PC-9 (cell line): ENCODE data around the gene TWSG1. TPM values are rescaled to one million over a fixed set of nuclear protein-coding genes. Genes with fewer than 3 reads are reported as not detected.
"Not testable (repeated sequence)": the region's sequence is repeated elsewhere in the genome, so short reads cannot be mapped to it uniquely, and the experiment has no call there.

ENCODE experiments used
- BruUV-seq: library from RNA; stranded (reverse); fragments of 400-500 nt; replicated peaks from 2 replicates; lab custom pipeline; 2021; lab: Mats Ljungman, UMichigan
- CTCF ChIA-PET: fragments of 300-600 bp; sonication (Branson Sonifier 250); formaldehyde crosslinking; loops from one replicate; lab custom pipeline; 2022; ENCODE audit warnings: antibody characterized with exemption; lab: Charles Lee
- POLR2A ChIA-PET: fragments of 300-600 bp; sonication (Branson Sonifier 250); formaldehyde crosslinking; loops from one replicate; lab custom pipeline; 2022; ENCODE audit warnings: antibody characterized with exemption; ENCODE audit not compliant: unreplicated experiment; lab: Charles Lee
- DNase-seq, 2 experiments: peaks; one replicate each; pipeline versions ENCODE4 v3.0.0 to v3.0.0-alpha.2; 2015 to 2022; ENCODE audit warnings: mixed read lengths in 1 of 2
- H2AFZ ChIP-seq: fragments of 200-600 bp; sonication (generic); 2 replicates; pipeline ENCODE4 v1.8.1; 2017; ENCODE audit warnings: antibody characterized with exemption
- H3F3A ChIP-seq: fragments of 200-600 bp; sonication (generic); 2 replicates; pipeline ENCODE4 v1.8.1; 2017; ENCODE audit warnings: antibody characterized with exemption, mild to moderate bottlenecking, low read depth; ENCODE audit not compliant: insufficient read depth
- H3K27ac ChIP-seq: fragments of 200-600 bp; sonication (generic); 2 replicates; pipeline ENCODE4 v1.6.1; 2016; ENCODE audit warnings: mixed run types
- H3K27me3 ChIP-seq: fragments of 200-600 bp; sonication (generic); 2 replicates; pipeline ENCODE4 v1.6.1; 2016; ENCODE audit warnings: low read depth, mixed run types; ENCODE audit not compliant: insufficient read depth
- H3K36me3 ChIP-seq: fragments of 200-600 bp; sonication (generic); 2 replicates; pipeline ENCODE4 v1.6.1; 2016; ENCODE audit warnings: low read depth, mixed run types
- H3K4me1 ChIP-seq: fragments of 200-600 bp; sonication (generic); replicated peaks from 2 replicates; pipeline ENCODE4 v1.6.1; 2016; ENCODE audit warnings: mixed run types; ENCODE audit not compliant: insufficient read depth
- H3K4me2 ChIP-seq: fragments of 200-600 bp; sonication (generic); 2 replicates; pipeline ENCODE4 v1.6.1; 2017; ENCODE audit warnings: mixed run types
- H3K4me3 ChIP-seq: fragments of 200-600 bp; sonication (generic); 2 replicates; pipeline ENCODE4 v1.6.1; 2016; ENCODE audit warnings: mixed run types
- H3K79me2 ChIP-seq: fragments of 200-600 bp; sonication (generic); 2 replicates; pipeline ENCODE4 v1.6.1; 2017; ENCODE audit warnings: low read depth, mixed run types
- H3K9me2 ChIP-seq: fragments of 200-600 bp; sonication (generic); 2 replicates; pipeline ENCODE4 v1.8.1; 2017; ENCODE audit warnings: mild to moderate bottlenecking; ENCODE audit not compliant: insufficient read depth
- H3K9me3 ChIP-seq: fragments of 200-600 bp; sonication (generic); 2 replicates; pipeline ENCODE4 v1.8.1; 2016; ENCODE audit warnings: low read depth; ENCODE audit not compliant: insufficient read depth
- H4K20me1 ChIP-seq: fragments of 200-600 bp; sonication (generic); 2 replicates; pipeline ENCODE4 v1.8.1; 2017; ENCODE audit not compliant: insufficient read depth
- CTCF ChIP-seq: fragments of 200-600 bp; sonication (generic); conservative IDR thresholded peaks from 2 replicates; pipeline ENCODE4 v1.6.1; 2017; ENCODE audit warnings: mixed run types, antibody characterized with exemption, mild to moderate bottlenecking, moderate library complexity
- EZH2 ChIP-seq: fragments of 200-600 bp; sonication (generic); IDR thresholded peaks from 2 replicates; pipeline ENCODE4 v1.8.0; 2017; ENCODE audit warnings: antibody characterized with exemption, low read depth
- intact Hi-C: fragments of 100-400 bp; cut with micrococcal nuclease; formaldehyde crosslinking; loops from one replicate; pipeline ENCODE4 v1.10.0; 2022; ENCODE audit not compliant: unreplicated experiment
- total RNA-seq: library from RNA; stranded (reverse); gene quantifications from 2 replicates; pipeline ENCODE4 v1.2.3, GENCODE V29; 2021

Gene TWSG1
- total RNA-seq, 1 experiment from 2014 or later: 52.1 TPM

DNA sequence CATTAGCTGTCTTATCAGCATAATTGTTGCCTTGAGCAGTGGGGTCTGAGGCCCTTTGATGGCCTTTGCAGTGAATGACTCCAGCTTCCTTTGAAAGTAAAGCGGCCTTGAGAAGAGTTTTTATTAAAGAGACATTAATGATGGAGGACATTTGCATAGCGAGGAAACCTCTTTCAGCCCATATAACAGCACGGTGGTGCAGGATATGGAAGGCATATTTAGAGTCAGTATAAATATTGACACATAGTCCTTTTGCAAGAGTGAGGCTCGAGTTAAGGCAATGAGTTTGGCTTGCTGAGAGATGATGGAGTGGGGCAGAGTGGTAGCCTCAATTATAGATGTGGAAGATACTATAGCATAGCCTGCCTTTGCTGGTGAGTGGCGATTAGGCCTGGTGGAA is 89.7 kb downstream of the TWSG1 start:
- H3K27ac ChIP-seq, H3K9me3 ChIP-seq, DNase-seq, H3K36me3 ChIP-seq, H4K20me1 ChIP-seq, CTCF ChIA-PET, H2AFZ ChIP-seq, H3K79me2 ChIP-seq, H3K27me3 ChIP-seq, H3K4me2 ChIP-seq, intact Hi-C loops, POLR2A ChIA-PET, BruUV-seq, H3K9me2 ChIP-seq, H3K4me3 ChIP-seq: not testable (repeated sequence)
- Histone ChIP-seq H3K4me1 (peaks cover 17% of the 10 kb centered on the region), H3F3A (peaks cover 11% of the 10 kb centered on the region; the same call in 1 of the 2 replicates)

DNA sequence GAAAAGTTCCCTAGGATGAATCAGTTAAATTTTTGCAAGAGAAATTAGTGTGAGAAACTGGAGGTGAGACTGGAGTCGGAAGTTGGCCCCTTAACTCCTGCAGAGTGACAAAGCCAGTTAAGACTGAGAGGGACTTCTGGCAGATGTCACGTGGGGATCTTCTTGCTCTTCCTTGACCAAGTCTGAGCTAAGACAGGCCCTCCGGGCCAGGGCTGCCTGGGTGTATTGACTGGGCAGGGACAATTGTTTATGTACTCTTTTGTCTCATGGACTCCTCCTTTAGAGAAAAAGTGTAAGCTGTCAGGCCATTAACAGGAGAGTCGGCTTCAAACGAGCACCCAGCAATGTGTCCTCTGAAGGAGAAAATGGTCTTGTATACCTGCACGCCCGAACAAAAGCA is 92.2 kb downstream of the TWSG1 start:
- no TSS peak for BruUV-seq
- Histone ChIP-seq H2AFZ (no peak overlapping the region), H3K9me3 (peaks cover 9% of the 10 kb centered on the region; the same call in 1 of the 2 replicates), H3K36me3 (no peaks in the 10 kb centered on the region), H3K27me3 (no peaks in the 10 kb centered on the region), H3K4me3 (no peak overlapping the region), H3K27ac (no peak overlapping the region), H3F3A (peaks cover 11% of the 10 kb centered on the region; the same call in 1 of the 2 replicates), H3K79me2 (no peaks in the 10 kb centered on the region), H3K9me2 (no peaks in the 10 kb centered on the region), H3K4me1 (peaks cover 17% of the 10 kb centered on the region), H4K20me1 (no peaks in the 10 kb centered on the region), H3K4me2 (no peak overlapping the region)
- intact Hi-C loops: no loop called here
- no peak for DNase-seq
- CTCF ChIA-PET: no interaction called here
- TF ChIP-seq EZH2: no peak
- TF ChIP-seq CTCF: no peak
- POLR2A ChIA-PET: interaction anchor here (0.7 kb wide), 1 partner anchor 8 kb away, joined by 5 read pairs; no protein-coding TSS in a partner anchor

DNA sequence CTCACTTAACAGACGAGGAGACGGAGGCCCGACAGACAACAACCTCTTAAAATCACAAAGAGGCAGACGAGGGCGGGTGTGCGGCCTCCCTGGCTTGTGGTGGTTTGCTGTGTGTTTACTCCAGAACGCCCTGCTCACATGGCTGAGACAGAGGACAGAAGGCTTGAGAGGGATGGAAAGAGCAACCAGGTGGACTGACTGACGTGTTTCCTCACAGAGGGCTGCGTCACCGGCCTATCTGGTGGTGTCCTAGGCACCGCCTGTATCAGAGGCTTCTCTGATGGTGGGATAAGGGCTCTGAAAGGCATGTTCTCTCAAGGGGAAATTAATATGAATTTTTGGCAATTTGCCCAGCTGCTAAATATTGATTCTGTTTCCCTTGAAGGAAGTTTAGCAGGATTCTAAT is 93.7 kb downstream of the TWSG1 start:
- intact Hi-C loops: no loop called here
- Histone ChIP-seq H3K9me2 (no peaks in the 10 kb centered on the region), H3K27ac (no peak overlapping the region), H3K4me3 (no peak overlapping the region), H3K4me2 (no peak overlapping the region), H3K27me3 (no peaks in the 10 kb centered on the region), H3K9me3 (peaks cover 7% of the 10 kb centered on the region; the same call in 1 of the 2 replicates), H2AFZ (no peak overlapping the region), H3F3A (peaks cover 4% of the 10 kb centered on the region; the same call in 1 of the 2 replicates), H4K20me1 (no peaks in the 10 kb centered on the region), H3K79me2 (no peaks in the 10 kb centered on the region), H3K36me3 (no peaks in the 10 kb centered on the region), H3K4me1 (peaks cover 6% of the 10 kb centered on the region)
- ChIA-PET POLR2A (no interaction called here), CTCF (no interaction called here)
- no peak for DNase-seq
- no TSS peak for BruUV-seq
- TF ChIP-seq EZH2 (no peak), CTCF (no peak)
